WI38 (cell line): Measurements from ENCODE around the gene ATAD3A.
"Not testable (repeated sequence)": the region's sequence is repeated elsewhere in the genome, so short reads cannot be mapped to it uniquely, and the experiment has no call there.

Experiments
- H3K4me3 ChIP-seq: 2 replicates; pipeline ENCODE4 v1.5.1; 2011; ENCODE audit warnings: low read depth, mild to moderate bottlenecking, control low read depth, low read length
- CTCF ChIP-seq: IDR thresholded peaks from 2 replicates; pipeline ENCODE4 v1.5.1; 2012; ENCODE audit warnings: low read depth, mild to moderate bottlenecking, control low read depth, low read length

The ATAD3A gene

GRCh38 chr1:1507305-1507704, 4.7 kb upstream of the ATAD3A start:
- no peak overlapping the region for H3K4me3 ChIP-seq
- TF ChIP-seq CTCF: no peak

GRCh38 chr1:1508775-1509464, 3.0 kb upstream of the ATAD3A start:
- H3K4me3 ChIP-seq: not testable (repeated sequence)

- not testable (repeated sequence) for H3K4me3 ChIP-seq
Measured at GRCh38 chr1:1509465-1509850, 2.5 kb upstream of the ATAD3A start.

GRCh38 chr1:1510912-1511532, 940 bp upstream of the ATAD3A start:
- no peak for TF ChIP-seq CTCF
- peak overlapping the region; percentile 66 for H3K4me3 ChIP-seq

- peak overlapping the region; percentile 47 for H3K4me3 ChIP-seq
Measured at GRCh38 chr1:1512425-1512824, 463 bp downstream of the ATAD3A start.

- peak overlapping the region; percentile 31; the same call in 1 of the 2 replicates for H3K4me3 ChIP-seq
Measured at GRCh38 chr1:1513675-1514074, 1.7 kb downstream of the ATAD3A start.

GRCh38 chr1:1514376-1514775, 2.4 kb downstream of the ATAD3A start:
- not testable (repeated sequence) for H3K4me3 ChIP-seq

GRCh38 chr1:1516923-1517322, 5.0 kb downstream of the ATAD3A start:
- not testable (repeated sequence) for H3K4me3 ChIP-seq

- H3K4me3 ChIP-seq: no peak overlapping the region
- TF ChIP-seq CTCF: no peak
Measured at GRCh38 chr1:1517973-1518620, 6.1 kb downstream of the ATAD3A start.

GRCh38 chr1:1518621-1519007, 6.7 kb downstream of the ATAD3A start:
- H3K4me3 ChIP-seq: not testable (repeated sequence)

- not testable (repeated sequence) for H3K4me3 ChIP-seq
Measured at GRCh38 chr1:1519805-1520505, 8.0 kb downstream of the ATAD3A start.
